Urinary bladder (tissue), 4 donors: Measurements from ENCODE around the gene NUP153. TPM values are rescaled to one million over a fixed set of nuclear protein-coding genes. Genes with fewer than 3 reads are reported as not detected.
A peak's percentile ranks its signal among the peaks of the same experiment; 100 is the strongest.
"Not testable (repeated sequence)": the region's sequence is repeated elsewhere in the genome, so short reads cannot be mapped to it uniquely, and the experiment has no call there.

ENCODE experiments used
- DNase-seq: peaks from one replicate; pipeline ENCODE4 v3.0.0-alpha.2; 2015; ENCODE audit errors: extremely low spot score
- H3K27ac ChIP-seq: one replicate; pipeline ENCODE4 v1.5.1; 2013; ENCODE audit warnings: low read depth, mild to moderate bottlenecking, moderate library complexity
- H3K36me3 ChIP-seq: one replicate; pipeline ENCODE4 v1.6.1; 2013; ENCODE audit warnings: mild to moderate bottlenecking, moderate library complexity; ENCODE audit not compliant: insufficient read depth
- H3K4me1 ChIP-seq: one replicate; pipeline ENCODE4 v1.6.1; 2013; ENCODE audit warnings: mild to moderate bottlenecking, moderate library complexity; ENCODE audit not compliant: insufficient read depth
- H3K4me3 ChIP-seq: one replicate; pipeline ENCODE4 v1.5.1; 2013; ENCODE audit warnings: low read depth, low read length
- WGBS: extraction: QIAGEN DNeasy Blood & Tissue Kit; methylation state at CpG from one replicate; pipeline ENCODE4 v1.1.7; 2013; 5-methylcytosine and 5-hydroxymethylcytosine counted together
- polyA plus RNA-seq: library from polyadenylated mRNA; stranded (reverse); fragments of 200-250 nt; gene quantifications from one replicate; pipeline ENCODE4 v1.2.3, GENCODE V29; 2013
- total RNA-seq: library from RNA; depleted of rRNA; stranded (reverse); fragments of >200 nt; gene quantifications from one replicate; pipeline ENCODE4 v1.2.3, GENCODE V29; 2014
- donor health status: healthy with polysubstance abuse.
- donor health status: healthy.

NUP153 gene
- total and polyA plus RNA-seq, 2 donors: 16.9 to 43.6 TPM

GRCh38 chr6:17725083-17725482 lies 18.4 kb upstream of the NUP153 start:
- Histone ChIP-seq H3K36me3 (no peaks in the 10 kb centered on the region), H3K4me1 (no peaks in the 10 kb centered on the region), H3K4me3 (no peak overlapping the region), H3K27ac (no peak overlapping the region)
- WGBS: 20% methylated on average over 6 of the region's 6 CpGs
- peak; percentile 51 for DNase-seq

GRCh38 chr6:17724341-17724740 lies 17.6 kb upstream of the NUP153 start:
- DNase-seq: no peak
- no peak overlapping the region for H3K27ac ChIP-seq
- H3K4me1 ChIP-seq: no peaks in the 10 kb centered on the region
- H3K4me3 ChIP-seq: no peak overlapping the region
- WGBS: 95% methylated on average over 3 of the region's 3 CpGs
- no peaks in the 10 kb centered on the region for H3K36me3 ChIP-seq

- Histone ChIP-seq H3K4me1 (no peaks in the 10 kb centered on the region), H3K36me3 (no peaks in the 10 kb centered on the region), H3K4me3 (no peak overlapping the region), H3K27ac (no peak overlapping the region)
- WGBS: 68% methylated on average over 3 of the region's 3 CpGs
- no peak for DNase-seq
These were observed 14.9 kb upstream of the NUP153 start for GRCh38 chr6:17721671-17722070.

- Histone ChIP-seq H3K27ac (no peak overlapping the region), H3K4me3 (no peak overlapping the region), H3K4me1 (no peaks in the 10 kb centered on the region), H3K36me3 (no peaks in the 10 kb centered on the region)
- no peak for DNase-seq
- 59% methylated on average over 3 of the region's 3 CpGs for WGBS
These were observed 12.8 kb upstream of the NUP153 start for GRCh38 chr6:17719323-17720041.

- WGBS: 56% methylated on average over 2 of the region's 2 CpGs
- Histone ChIP-seq H3K4me1 (no peaks in the 10 kb centered on the region), H3K27ac (no peak overlapping the region), H3K4me3 (no peak overlapping the region), H3K36me3 (no peaks in the 10 kb centered on the region)
- no peak for DNase-seq
These were observed 9.5 kb upstream of the NUP153 start for GRCh38 chr6:17716221-17716620.

- WGBS: 70% methylated on average over 10 of the region's 10 CpGs
- H3K27ac ChIP-seq: no peak overlapping the region
These were observed 8.4 kb upstream of the NUP153 start for GRCh38 chr6:17714879-17715851.

GRCh38 chr6:17714177-17714576 lies 7.5 kb upstream of the NUP153 start:
- no peak for DNase-seq
- H3K4me3 ChIP-seq: no peak overlapping the region

More at GRCh38 chr6:17714879-17715851, 8.4 kb upstream of the NUP153 start:
- Histone ChIP-seq H3K36me3 (no peaks in the 10 kb centered on the region), H3K4me3 (no peak overlapping the region), H3K4me1 (no peaks in the 10 kb centered on the region)
- no peak for DNase-seq

GRCh38 chr6:17712576-17712975 lies 5.9 kb upstream of the NUP153 start:
- H3K36me3 ChIP-seq: no peaks in the 10 kb centered on the region
- no peak for DNase-seq
- H3K4me3 ChIP-seq: no peak overlapping the region
- no peak overlapping the region for H3K27ac ChIP-seq
- WGBS: 51% methylated on average over 1 of the region's 1 CpG
- H3K4me1 ChIP-seq: no peaks in the 10 kb centered on the region

More at GRCh38 chr6:17714177-17714576, 7.5 kb upstream of the NUP153 start:
- no peaks in the 10 kb centered on the region for H3K36me3 ChIP-seq
- no peak overlapping the region for H3K27ac ChIP-seq
- H3K4me1 ChIP-seq: no peaks in the 10 kb centered on the region

- 67% methylated on average over 3 of the region's 3 CpGs for WGBS
- no peak overlapping the region for H3K4me3 ChIP-seq
- H3K27ac ChIP-seq: no peak overlapping the region
These were observed 3.6 kb upstream of the NUP153 start for GRCh38 chr6:17710331-17710730.

GRCh38 chr6:17709476-17709875 lies 2.8 kb upstream of the NUP153 start:
- Histone ChIP-seq H3K36me3 (no peaks in the 10 kb centered on the region), H3K4me3 (no peak overlapping the region), H3K4me1 (peaks cover 1% of the 10 kb centered on the region), H3K27ac (no peak overlapping the region)
- no peak for DNase-seq
- 96% methylated on average over 2 of the region's 2 CpGs for WGBS

More at GRCh38 chr6:17710331-17710730, 3.6 kb upstream of the NUP153 start:
- DNase-seq: no peak
- H3K4me1 ChIP-seq: no peaks in the 10 kb centered on the region
- no peaks in the 10 kb centered on the region for H3K36me3 ChIP-seq

- not testable (repeated sequence) for DNase-seq, H3K4me1 ChIP-seq, H3K27ac ChIP-seq, H3K36me3 ChIP-seq, H3K4me3 ChIP-seq
- 83% methylated on average over 12 of the region's 12 CpGs for WGBS
These were observed 1.3 kb upstream of the NUP153 start for GRCh38 chr6:17708035-17708434.

GRCh38 chr6:17707371-17707651 lies 586 bp upstream of the NUP153 start:
- Histone ChIP-seq H3K4me1 (peaks cover 1% of the 10 kb centered on the region), H3K4me3 (no peak overlapping the region), H3K27ac (no peak overlapping the region), H3K36me3 (no peaks in the 10 kb centered on the region)
- DNase-seq: no peak
- 25% methylated on average over 5 of the region's 5 CpGs for WGBS

- no peaks in the 10 kb centered on the region for H3K36me3 ChIP-seq
- peak overlapping the region; percentile 96 for H3K27ac ChIP-seq
- H3K4me1 ChIP-seq: peaks cover 1% of the 10 kb centered on the region
- peak; percentile 4 for DNase-seq
- WGBS: under 1% methylated on average over 58 of the region's 58 CpGs
- H3K4me3 ChIP-seq: peak overlapping the region; percentile 77
These were observed 746 bp downstream of the NUP153 start for GRCh38 chr6:17705778-17706579.
